ENCODE results near the gene INHA. TPM values are rescaled to one million over a fixed set of nuclear protein-coding genes. Genes with fewer than 3 reads are reported as not detected.
A peak's percentile ranks its signal among the peaks of the same experiment; 100 is the strongest.

INHA gene
- total RNA-seq, 1 donor from 2014 or later: 3.7 TPM

DNA sequence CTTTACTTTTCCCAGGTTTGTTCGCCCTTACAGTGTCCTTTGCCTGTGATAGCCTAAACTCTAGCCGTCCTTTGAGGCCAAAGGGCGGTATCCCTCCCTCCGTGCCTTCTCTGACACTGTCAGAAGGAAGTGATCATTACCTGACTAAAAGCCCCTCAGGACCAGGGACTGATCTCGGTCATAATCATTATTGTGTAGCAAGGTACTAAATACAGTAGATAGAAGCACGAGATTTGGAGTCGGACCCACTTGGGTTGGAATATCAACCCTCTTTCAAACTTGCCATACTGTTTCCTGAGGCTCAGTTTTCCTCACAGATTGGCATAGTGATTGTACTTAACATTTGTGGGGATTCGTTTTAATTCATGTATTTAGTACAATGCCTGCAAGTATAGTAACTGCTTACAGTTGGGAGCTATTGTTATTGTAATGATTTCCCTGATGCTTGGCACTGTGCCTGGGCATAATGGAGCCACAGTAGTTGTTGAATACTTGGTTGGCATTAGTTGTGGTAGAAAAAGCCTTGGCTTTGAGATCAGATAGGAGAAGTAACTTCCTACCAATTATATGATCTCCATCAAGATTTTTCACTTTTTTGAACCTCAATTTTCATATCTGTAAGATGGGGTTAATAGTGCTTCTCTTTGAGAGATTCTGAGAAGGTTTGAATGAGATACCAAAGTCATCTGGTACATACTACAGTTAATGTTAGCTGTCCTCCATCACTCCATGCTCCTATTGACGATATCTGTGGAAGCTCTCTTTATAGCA, 26.4 kb downstream of the INHA start:
- H3K4me1 Mint-ChIP-seq: peaks cover 41% of the 10 kb centered on the region
- TF ChIP-seq, protein P1, sequence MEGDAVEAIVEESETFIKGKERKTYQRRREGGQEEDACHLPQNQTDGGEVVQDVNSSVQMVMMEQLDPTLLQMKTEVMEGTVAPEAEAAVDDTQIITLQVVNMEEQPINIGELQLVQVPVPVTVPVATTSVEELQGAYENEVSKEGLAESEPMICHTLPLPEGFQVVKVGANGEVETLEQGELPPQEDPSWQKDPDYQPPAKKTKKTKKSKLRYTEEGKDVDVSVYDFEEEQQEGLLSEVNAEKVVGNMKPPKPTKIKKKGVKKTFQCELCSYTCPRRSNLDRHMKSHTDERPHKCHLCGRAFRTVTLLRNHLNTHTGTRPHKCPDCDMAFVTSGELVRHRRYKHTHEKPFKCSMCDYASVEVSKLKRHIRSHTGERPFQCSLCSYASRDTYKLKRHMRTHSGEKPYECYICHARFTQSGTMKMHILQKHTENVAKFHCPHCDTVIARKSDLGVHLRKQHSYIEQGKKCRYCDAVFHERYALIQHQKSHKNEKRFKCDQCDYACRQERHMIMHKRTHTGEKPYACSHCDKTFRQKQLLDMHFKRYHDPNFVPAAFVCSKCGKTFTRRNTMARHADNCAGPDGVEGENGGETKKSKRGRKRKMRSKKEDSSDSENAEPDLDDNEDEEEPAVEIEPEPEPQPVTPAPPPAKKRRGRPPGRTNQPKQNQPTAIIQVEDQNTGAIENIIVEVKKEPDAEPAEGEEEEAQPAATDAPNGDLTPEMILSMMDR (IDR thresholded peaks at IDR 0.05; ENCODE audit: unreplicated experiment): no peak
- no peaks in the 10 kb centered on the region for H3K27me3 Mint-ChIP-seq (ENCODE audit: low read depth)
- no peak for DNase-seq (ENCODE audit: low spot score in 2 of 2, unreplicated experiment in 2 of 2)
- H3K27ac Mint-ChIP-seq: peak overlapping the region; percentile 100
- H3K36me3 Mint-ChIP-seq: peaks cover 8% of the 10 kb centered on the region
- H3K4me3 Mint-ChIP-seq: peak overlapping the region; percentile 96
- H3K9me3 Mint-ChIP-seq: no peaks in the 10 kb centered on the region

DNA sequence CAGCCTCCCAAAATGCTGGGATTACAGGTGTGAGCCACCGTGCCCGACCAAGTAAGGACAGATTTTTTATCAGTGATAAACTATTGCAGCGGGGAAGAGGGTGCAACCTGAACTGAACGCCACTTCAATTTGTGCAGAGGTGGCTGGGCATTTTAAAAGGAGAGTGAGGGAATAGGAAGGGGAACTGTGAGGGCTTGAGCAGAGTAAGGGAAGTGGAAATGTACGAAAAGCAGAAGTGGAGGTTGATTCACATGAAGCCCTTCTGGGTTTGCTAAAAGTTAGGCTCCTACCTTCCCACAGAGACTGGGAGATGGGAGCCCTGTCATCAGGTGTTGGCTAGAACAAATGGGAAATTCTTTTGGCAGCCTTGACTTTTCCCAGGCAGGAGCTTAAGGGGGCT, 31.7 kb downstream of the INHA start:
- Mint-ChIP-seq H3K9me3 (no peaks in the 10 kb centered on the region), H3K4me1 (peaks cover 2% of the 10 kb centered on the region), H3K27ac (no peak overlapping the region), H3K4me3 (no peak overlapping the region), H3K27me3 (ENCODE audit: low read depth) (no peaks in the 10 kb centered on the region), H3K36me3 (peaks cover 29% of the 10 kb centered on the region)
- TF ChIP-seq, protein P1 (IDR thresholded peaks at IDR 0.05; ENCODE audit: unreplicated experiment): no peak
- no peak for DNase-seq (ENCODE audit: low spot score in 2 of 2, unreplicated experiment in 2 of 2)

GRCh38 chr2:219605607-219605954, 33.5 kb downstream of the INHA start:
- no peaks in the 10 kb centered on the region for H3K27me3 Mint-ChIP-seq (ENCODE audit: low read depth)
- H3K36me3 Mint-ChIP-seq: peaks cover 32% of the 10 kb centered on the region
- H3K9me3 Mint-ChIP-seq: no peaks in the 10 kb centered on the region
- H3K27ac Mint-ChIP-seq: no peak overlapping the region
- TF ChIP-seq, protein P1 (IDR thresholded peaks at IDR 0.05; ENCODE audit: unreplicated experiment): no peak
- no peak overlapping the region for H3K4me3 Mint-ChIP-seq
- DNase-seq (ENCODE audit: low spot score in 2 of 2, unreplicated experiment in 2 of 2): no peak
- H3K4me1 Mint-ChIP-seq: no peaks in the 10 kb centered on the region

DNA sequence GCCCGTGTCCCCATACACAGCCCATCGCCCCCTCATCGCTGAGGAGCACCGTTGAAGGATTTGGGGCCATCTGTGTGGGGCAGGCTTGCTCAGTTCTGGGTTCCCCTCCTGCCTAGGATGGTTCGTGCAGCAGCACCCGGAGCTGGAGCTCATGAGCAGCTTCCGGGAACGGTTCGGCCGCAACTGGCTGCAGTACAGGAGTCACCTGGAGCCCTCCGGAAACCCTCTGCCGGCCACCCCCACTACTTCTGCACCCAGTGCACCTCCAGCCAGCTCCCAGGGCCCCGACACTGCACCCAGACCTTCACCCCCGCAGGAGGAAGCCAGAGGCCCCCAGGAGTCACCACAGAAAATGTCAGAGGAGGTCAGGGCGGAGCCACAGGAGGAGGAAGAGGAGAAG, 35.8 kb downstream of the INHA start:
- Mint-ChIP-seq H3K4me1 (no peaks in the 10 kb centered on the region), H3K27ac (no peak overlapping the region), H3K36me3 (peaks cover 35% of the 10 kb centered on the region), H3K9me3 (no peaks in the 10 kb centered on the region), H3K4me3 (no peak overlapping the region), H3K27me3 (ENCODE audit: low read depth) (no peaks in the 10 kb centered on the region)
- TF ChIP-seq, protein P1 (IDR thresholded peaks at IDR 0.05; ENCODE audit: unreplicated experiment): no peak
- DNase-seq (ENCODE audit: low spot score in 2 of 2, unreplicated experiment in 2 of 2): no peak

- Mint-ChIP-seq H3K27me3 (ENCODE audit: low read depth) (no peaks in the 10 kb centered on the region), H3K9me3 (no peaks in the 10 kb centered on the region), H3K4me3 (no peak overlapping the region), H3K36me3 (peaks cover 35% of the 10 kb centered on the region), H3K4me1 (no peaks in the 10 kb centered on the region), H3K27ac (no peak overlapping the region)
- TF ChIP-seq, protein P1 (IDR thresholded peaks at IDR 0.05; ENCODE audit: unreplicated experiment): no peak
- DNase-seq (ENCODE audit: low spot score in 2 of 2, unreplicated experiment in 2 of 2): no peak
Observed at GRCh38 chr2:219608399-219608964, 36.4 kb downstream of the INHA start.

All from mesothelial cell of epicardium (in vitro differentiated cells).